Activated CD4-positive, alpha-beta T cell treated with anti-CD3 and anti-CD28 coated beads for 48 hours (primary cell): ENCODE results near the gene PLPPR1.
"Not testable (repeated sequence)": the region's sequence is repeated elsewhere in the genome, so short reads cannot be mapped to it uniquely, and the experiment has no call there.

ENCODE experiments used
- DNase-seq: peaks from one replicate; pipeline ENCODE4 v3.0.0-alpha.2; 2020

Gene PLPPR1

DNA sequence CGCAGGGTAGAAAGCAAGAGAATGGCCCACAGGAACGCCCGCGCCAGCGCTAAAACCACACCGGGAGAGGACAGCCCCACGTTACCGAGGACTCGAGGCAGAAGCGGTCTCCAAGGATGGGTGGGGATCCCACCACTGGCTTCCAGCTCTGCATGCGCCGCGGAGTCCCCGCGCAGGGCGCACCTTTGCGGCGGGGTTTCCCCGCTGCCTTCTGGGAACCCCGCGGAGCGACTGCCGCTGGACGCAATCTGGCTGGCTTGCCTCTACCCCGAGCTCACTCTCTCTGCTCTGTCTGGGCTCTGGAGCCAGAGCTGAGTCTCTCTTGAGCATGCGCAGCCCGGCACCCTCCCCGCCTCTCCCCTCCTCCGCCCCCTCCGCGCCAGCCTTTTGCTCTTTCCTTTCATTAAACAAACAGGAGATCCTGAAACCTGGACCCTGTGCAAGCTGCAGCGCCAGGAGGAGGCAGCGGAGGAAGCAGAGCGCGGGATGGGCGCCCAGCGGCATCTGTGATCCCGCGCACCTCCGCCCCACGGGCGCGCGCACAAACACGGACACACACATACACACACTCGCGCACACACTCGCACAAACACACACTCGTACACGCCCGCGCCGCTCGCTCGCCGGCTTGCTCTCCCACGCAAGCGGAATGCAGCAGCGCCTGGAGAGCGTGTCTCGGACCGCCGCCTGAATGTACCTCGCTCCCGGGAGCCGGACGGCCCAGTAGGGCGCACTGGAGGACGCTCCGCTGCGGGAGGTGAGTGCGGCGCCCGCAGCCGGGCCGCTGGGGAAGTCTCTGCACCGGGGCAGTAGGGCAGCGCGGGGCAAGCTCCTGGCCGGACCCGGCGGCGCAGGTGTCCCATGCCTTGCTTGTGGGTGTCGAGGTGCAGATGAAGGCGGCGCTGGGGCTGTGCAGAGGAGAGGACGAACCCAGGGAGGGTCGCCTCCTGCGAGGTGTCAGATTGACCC lies at the start of gene PLPPR1:
PLPPR1 (plus strand) TSS at position 382 of the 969 bp plus-strand sequence.
- peak; percentile 11 for DNase-seq

- DNase-seq, result no peak
Observed at GRCh38 chr9:100989731-100990130, 38.8 kb upstream of the PLPPR1 start.

- DNase-seq, result no peak
Observed at GRCh38 chr9:100990605-100991381, 37.7 kb upstream of the PLPPR1 start.

- DNase-seq, result no peak
Observed at GRCh38 chr9:100992632-100993031, 35.9 kb upstream of the PLPPR1 start.

- no peak for DNase-seq
Observed at GRCh38 chr9:100999906-101000544, 28.5 kb upstream of the PLPPR1 start.

- no peak for DNase-seq
Observed at GRCh38 chr9:101005246-101005645, 23.3 kb upstream of the PLPPR1 start.

DNA sequence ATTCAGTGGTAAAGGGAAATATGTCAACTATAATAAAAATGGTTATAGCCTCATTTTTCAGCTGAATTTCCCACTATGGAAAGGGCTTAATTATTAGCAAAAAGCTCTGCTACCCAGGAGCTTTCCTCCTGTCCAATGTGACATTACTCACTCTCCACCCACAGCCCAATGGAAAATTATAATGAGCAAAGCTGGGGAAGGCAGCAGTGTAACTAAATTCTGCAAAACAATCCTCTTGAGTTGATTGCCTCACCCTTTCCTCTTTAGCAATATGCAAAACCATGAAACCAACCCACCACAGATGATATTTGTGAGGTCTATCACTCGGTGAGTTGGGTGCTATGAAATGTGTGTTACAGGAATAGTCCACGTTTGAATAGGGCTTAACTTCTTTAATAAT lies 14.0 kb upstream of the PLPPR1 start:
- no peak for DNase-seq

DNA sequence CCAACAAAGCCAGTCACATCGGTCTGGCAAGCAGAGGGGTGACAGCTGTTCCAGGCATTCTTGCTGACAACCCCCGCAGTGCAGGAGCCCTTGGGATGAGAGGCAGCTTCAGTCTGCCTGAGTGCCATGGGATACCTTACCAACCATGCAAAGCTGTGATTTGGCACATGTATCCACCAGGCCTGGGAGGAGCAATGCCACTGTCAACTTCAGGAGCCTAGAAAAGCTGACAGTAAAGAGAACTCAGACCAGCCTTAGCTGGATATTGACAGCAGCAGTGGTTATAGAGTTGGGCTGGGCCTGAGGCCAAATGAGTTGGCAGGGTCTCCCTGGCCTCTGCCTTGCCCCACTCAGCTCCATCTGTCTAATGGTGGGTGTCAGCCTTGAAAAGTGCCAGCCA lies 10.1 kb upstream of the PLPPR1 start:
- no peak for DNase-seq

DNA sequence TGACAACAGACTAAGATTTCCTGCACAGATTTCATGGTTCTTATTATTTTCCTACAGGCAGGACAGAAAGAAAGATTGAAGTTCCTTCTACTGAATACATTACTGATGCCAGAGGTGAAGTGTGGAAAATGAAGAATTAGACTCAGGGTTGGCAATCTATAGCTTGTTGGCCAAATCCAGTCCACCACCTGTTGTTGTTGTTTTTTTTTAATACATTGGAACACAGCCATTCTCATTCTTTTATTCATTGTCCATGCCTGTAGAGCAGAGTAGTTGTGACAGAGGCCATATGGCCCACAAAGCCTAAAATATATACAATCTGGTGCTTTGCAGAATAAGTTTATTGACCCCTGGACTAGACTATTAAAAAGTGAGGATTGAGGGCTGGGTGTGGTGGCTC lies 5.8 kb upstream of the PLPPR1 start:
- DNase-seq, result no peak

GRCh38 chr9:101025940-101026339 lies 2.6 kb upstream of the PLPPR1 start:
- no peak for DNase-seq

GRCh38 chr9:101026824-101027223 lies 1.7 kb upstream of the PLPPR1 start:
- DNase-seq, result no peak

GRCh38 chr9:101027236-101027635 lies 1.3 kb upstream of the PLPPR1 start:
- no peak for DNase-seq

- DNase-seq, result no peak
Observed at GRCh38 chr9:101027733-101028345, 688 bp upstream of the PLPPR1 start.

- DNase-seq, result no peak
Observed at GRCh38 chr9:101029315-101030085, 973 bp downstream of the PLPPR1 start.

DNA sequence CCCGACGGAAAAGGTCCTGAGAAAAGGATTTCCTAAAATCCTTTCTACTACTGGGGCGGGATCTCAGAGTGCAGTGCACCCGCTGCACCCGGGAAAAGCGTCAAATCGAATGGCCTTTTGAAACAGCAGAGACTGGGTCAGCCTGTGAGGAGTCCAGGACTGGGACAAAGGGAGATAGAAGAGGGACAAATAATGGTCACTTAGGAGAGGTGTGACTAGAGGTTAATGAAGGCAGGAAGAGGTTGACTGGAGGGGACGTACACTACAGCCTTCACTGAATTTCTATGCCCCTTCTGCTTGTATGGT lies 1.5 kb downstream of the PLPPR1 start:
- DNase-seq, result no peak

DNA sequence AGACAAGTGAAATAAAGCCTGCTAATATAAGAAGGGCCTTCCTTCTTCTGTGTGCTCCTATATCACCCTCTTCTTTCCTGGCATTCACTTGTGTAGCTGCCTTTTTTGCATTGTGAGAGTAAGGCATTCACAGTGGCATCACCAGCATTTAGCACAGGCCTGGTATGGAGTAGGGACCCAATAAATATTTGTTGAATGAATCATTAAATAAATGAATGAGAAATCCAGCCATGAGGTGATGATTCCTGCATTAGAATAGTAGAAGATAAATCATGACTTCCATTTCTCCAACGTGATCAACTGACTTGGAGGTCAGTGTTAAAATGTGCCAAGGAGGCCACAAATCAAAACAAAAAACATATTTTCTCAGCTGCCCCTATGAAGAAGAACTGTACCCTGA lies 3.9 kb downstream of the PLPPR1 start:
- no peak for DNase-seq

- no peak for DNase-seq
Observed at GRCh38 chr9:101034222-101034621, 5.7 kb downstream of the PLPPR1 start.

- no peak for DNase-seq
Observed at GRCh38 chr9:101035098-101035497, 6.6 kb downstream of the PLPPR1 start.

GRCh38 chr9:101037430-101037829 lies 8.9 kb downstream of the PLPPR1 start:
- DNase-seq, result no peak

DNA sequence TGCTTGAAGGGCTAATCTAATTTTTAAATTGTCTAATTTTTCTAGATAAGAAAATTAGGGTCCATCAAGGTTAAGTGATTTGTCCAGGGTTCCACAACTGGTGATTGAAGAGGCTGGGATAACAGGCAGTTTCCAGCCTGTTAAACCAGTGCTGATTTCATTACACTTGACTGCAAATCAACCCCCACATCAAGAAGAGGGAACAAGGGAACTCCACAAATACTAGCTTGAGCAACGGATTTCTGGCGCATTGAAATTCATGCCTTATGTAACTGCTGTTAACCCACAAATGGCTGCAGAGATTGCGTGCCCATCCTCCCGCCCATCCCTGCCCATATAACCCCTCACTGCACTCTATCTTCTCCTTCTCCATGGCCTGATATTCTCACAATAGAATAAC lies 10.0 kb downstream of the PLPPR1 start:
- no peak for DNase-seq

GRCh38 chr9:101039581-101039980 lies 11.1 kb downstream of the PLPPR1 start:
- not testable (repeated sequence) for DNase-seq

GRCh38 chr9:101047848-101048397 lies 19.4 kb downstream of the PLPPR1 start:
- no peak for DNase-seq
